Neutrophil (primary cell): ENCODE measurements around the gene RNASE7.
A peak's percentile ranks its signal among the peaks of the same experiment; 100 is the strongest.

Experiments
- H3K27ac ChIP-seq: fragments of 200-600 bp; sonication (generic); 2 replicates; pipeline ENCODE4 v1.5.1; 2016; ENCODE audit warnings: mild to moderate bottlenecking, moderate library complexity
- H3K27me3 ChIP-seq: fragments of 200-600 bp; sonication (generic); 2 replicates; pipeline ENCODE4 v1.6.0; 2016; ENCODE audit warnings: mild to moderate bottlenecking
- H3K36me3 ChIP-seq: fragments of 200-600 bp; sonication (generic); 2 replicates; pipeline ENCODE4 v1.5.1; 2017
- H3K4me1 ChIP-seq, 2 experiments: fragments of 200-600 bp in 1 of 2; sonication (generic) in 1 of 2; 1 replicate in 1 of 2; 2 replicates in 1 of 2; pipeline versions ENCODE4 v1.5.1 to v1.6.1; 2013 to 2016; ENCODE audit warnings: low read depth in 1 of 2, low read length in 1 of 2, mild to moderate bottlenecking in 1 of 2, moderate library complexity in 1 of 2; ENCODE audit not compliant: control insufficient read depth in 1 of 2, insufficient read depth in 1 of 2
- H3K4me3 ChIP-seq, 2 experiments: fragments of 200-600 bp in 1 of 2; sonication (generic) in 1 of 2; 1 replicate in 1 of 2; 2 replicates in 1 of 2; pipeline ENCODE4 v1.5.1; 2013 to 2016; ENCODE audit warnings: low read depth in 1 of 2, low read length in 1 of 2, mild to moderate bottlenecking in 1 of 2, moderate library complexity in 1 of 2
- H3K9me3 ChIP-seq: fragments of 200-600 bp; sonication (generic); 2 replicates; pipeline ENCODE4 v1.5.1; 2016
- CTCF ChIP-seq: fragments of 200-600 bp; sonication (generic); IDR thresholded peaks from 2 replicates; pipeline ENCODE4 v1.5.1; 2016; ENCODE audit warnings: antibody characterized with exemption

RNASE7 gene

DNA sequence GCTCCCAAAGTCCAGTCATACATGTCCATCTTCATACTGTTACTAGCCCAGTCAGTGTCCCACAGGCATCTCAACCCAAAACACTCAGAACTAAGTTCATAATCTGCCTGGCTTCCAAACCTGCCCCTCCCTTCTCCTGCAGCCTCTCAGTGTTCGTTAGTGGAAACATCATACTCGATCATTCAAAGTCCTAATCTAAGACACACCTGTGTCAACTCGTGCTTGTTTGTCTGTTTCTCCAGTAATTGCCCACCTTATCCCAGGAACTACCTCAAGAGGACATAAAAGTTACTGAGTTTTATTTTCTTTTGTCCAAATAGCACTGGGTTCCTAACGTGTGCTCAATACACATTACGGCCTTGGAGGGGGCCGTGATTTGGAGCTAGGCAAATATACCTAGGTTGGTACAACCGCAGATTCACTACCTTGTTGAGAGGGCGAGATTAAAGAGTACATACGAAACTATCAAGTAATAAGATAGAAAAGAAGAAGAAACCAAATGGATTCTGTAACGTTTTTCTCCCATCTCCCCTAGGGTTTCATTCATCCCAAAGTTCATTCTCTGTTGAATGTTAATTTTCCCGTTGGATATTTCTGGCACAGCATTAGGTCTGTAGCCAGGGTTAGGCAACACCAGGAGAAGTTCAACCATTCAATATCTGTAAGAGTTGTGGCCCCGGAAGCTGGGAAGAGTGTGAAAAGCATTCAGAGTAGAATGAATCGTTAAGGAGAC, 18.6 kb downstream of the RNASE7 start:
- Histone ChIP-seq H3K27ac (no peak overlapping the region), H3K9me3 (no peaks in the 10 kb centered on the region), H3K27me3 (peaks cover 57% of the 10 kb centered on the region), H3K4me1 (no peaks in the 10 kb centered on the region), H3K36me3 (no peaks in the 10 kb centered on the region), H3K4me3 (no peak overlapping the region)
- no peak for TF ChIP-seq CTCF

DNA sequence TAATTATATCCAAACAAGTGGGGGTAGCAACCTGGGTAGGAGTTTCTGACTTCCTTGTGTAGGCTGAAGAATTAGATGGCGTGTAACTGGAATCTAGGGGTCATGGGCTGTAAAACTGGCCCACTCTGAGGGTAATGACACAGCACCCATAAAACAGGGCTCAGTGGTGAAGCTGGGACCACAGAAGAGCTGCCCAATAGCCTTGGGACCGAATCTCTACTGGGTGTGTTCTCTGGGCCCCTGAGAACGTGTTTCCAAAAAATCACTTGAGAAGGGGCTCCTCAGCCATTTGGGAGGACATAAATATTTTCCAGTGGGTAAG, 19.1 kb downstream of the RNASE7 start:
- Histone ChIP-seq H3K4me1 (no peaks in the 10 kb centered on the region), H3K9me3 (no peaks in the 10 kb centered on the region), H3K36me3 (no peaks in the 10 kb centered on the region), H3K27ac (no peak overlapping the region), H3K4me3 (no peak overlapping the region), H3K27me3 (peaks cover 62% of the 10 kb centered on the region)
- TF ChIP-seq CTCF: no peak

DNA sequence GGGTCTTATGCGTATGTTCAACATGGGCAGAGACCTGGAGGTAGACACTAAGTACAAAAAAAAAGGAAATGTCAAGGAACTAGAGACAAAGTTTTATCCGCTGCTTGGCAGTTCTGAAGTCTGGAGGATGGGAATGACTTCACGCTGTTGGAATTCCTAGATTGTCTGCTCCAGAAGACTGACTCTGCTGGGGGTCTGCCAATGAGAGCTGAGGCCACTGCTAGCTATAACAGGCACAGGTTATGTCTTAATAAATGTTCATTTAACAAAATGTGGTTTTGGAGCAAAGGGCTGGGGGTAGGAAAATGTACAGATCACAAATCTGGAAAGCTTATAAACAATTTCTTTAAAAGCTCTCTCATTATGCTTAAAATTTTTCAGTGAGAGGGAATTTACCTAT, 21.3 kb downstream of the RNASE7 start:
- peaks cover 1 to 2% of the 10 kb centered on the region in 2 experiments for H3K4me1 ChIP-seq
- peaks cover 82% of the 10 kb centered on the region for H3K27me3 ChIP-seq
- no peaks in the 10 kb centered on the region for H3K36me3 ChIP-seq
- H3K9me3 ChIP-seq: no peaks in the 10 kb centered on the region
- no peak overlapping the region for H3K4me3 ChIP-seq
- no peak overlapping the region for H3K27ac ChIP-seq
- no peak for TF ChIP-seq CTCF

DNA sequence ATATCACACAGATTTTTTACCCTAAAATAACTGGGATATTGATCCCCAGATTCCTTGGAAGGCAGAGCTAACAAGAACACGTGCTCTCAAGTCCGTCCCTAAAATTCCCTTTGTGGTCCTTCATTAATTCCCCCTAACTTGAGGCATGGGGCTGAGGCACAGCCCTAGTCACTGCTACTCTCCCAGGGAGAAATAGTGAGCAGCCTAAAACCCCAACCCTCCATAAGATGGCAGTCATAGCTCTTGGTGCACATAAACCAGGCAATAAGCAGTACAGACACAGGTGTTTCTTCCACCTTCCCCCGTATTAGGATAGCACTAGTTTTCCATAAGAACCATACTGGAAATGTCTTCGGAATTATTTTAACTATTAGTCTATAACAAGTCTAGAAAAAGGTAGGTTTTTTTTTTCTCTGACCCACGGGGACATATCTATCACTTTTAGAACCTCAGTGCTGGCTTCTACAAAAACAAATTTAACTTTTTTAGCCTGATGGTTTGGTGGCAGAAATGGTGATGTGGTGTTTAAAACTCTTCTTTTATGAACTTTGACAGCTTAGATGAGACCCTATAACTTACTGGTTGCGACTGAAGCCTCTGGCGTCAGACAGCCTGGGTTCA, 24.8 kb downstream of the RNASE7 start:
- H3K27me3 ChIP-seq: peaks cover 96% of the 10 kb centered on the region
- no peak overlapping the region for H3K27ac ChIP-seq
- H3K9me3 ChIP-seq: no peaks in the 10 kb centered on the region
- peaks cover 32 to 34% of the 10 kb centered on the region in 2 experiments for H3K4me1 ChIP-seq
- TF ChIP-seq CTCF: peak; percentile 20
- H3K4me3 ChIP-seq: no peak overlapping the region
- no peaks in the 10 kb centered on the region for H3K36me3 ChIP-seq

- Histone ChIP-seq H3K4me1 (peaks cover 38 to 41% of the 10 kb centered on the region in 2 experiments), H3K27ac (peak overlapping the region; percentile 86), H3K9me3 (no peaks in the 10 kb centered on the region), H3K4me3 (peak overlapping the region; percentile 74 to 81), H3K36me3 (no peaks in the 10 kb centered on the region), H3K27me3 (peaks cover 95% of the 10 kb centered on the region)
- TF ChIP-seq CTCF: peak; percentile 76
These were observed 26.6 kb downstream of the RNASE7 start for GRCh38 chr14:21068521-21069387.
